GM12878 (cell line): ENCODE results near the gene NAT14. TPM values are rescaled to one million over a fixed set of nuclear protein-coding genes. Genes with fewer than 3 reads are reported as not detected.
A peak's percentile ranks its signal among the peaks of the same experiment; 100 is the strongest.

Source experiments
- BCL11A ChIP-seq: IDR thresholded peaks from 2 replicates; pipeline ENCODE4 v1.6.1; 2011; ENCODE audit warnings: low read depth, low read length
- CHD4 ChIP-seq: fragments of 200-600 bp; sonication (generic); IDR thresholded peaks from 2 replicates; pipeline ENCODE4 v1.6.1; 2016; ENCODE audit warnings: mild to moderate bottlenecking
- CREM ChIP-seq: IDR thresholded peaks from 2 replicates; pipeline ENCODE4 v1.6.1; 2014; ENCODE audit warnings: antibody characterized with exemption, low read depth
- EGR1 ChIP-seq, 2 experiments: IDR thresholded peaks; 1 replicate in 1 of 2; 2 replicates in 1 of 2; pipeline ENCODE4 v1.6.1; 2011 to 2012; ENCODE audit warnings: low read depth in 2 of 2, low read length in 2 of 2, borderline replicate concordance in 1 of 2, mild to moderate bottlenecking in 1 of 2, moderate library complexity in 1 of 2
- EP300 ChIP-seq, 2 experiments: fragments of 150-350 bp in 1 of 2; IDR thresholded peaks; 2 replicates each; pipeline ENCODE4 v1.6.1; 2011 to 2012; ENCODE audit warnings: low read depth in 2 of 2, low read length in 2 of 2, borderline replicate concordance in 1 of 2, improper control_type of control experiment in 1 of 2, inconsistent platforms in 1 of 2; ENCODE audit not compliant: control insufficient read depth in 1 of 2
- FOXK2 ChIP-seq: fragments of 450-650 bp; IDR thresholded peaks from 2 replicates; pipeline ENCODE4 v1.6.1; 2017; ENCODE audit warnings: mild to moderate bottlenecking, moderate library complexity
- GABPA ChIP-seq: IDR thresholded peaks from 2 replicates; pipeline ENCODE4 v1.6.1; 2014; ENCODE audit warnings: antibody characterized with exemption, low read depth, mild to moderate bottlenecking, inconsistent platforms
- HDAC6 ChIP-seq: fragments of 200-600 bp; sonication (generic); IDR thresholded peaks from one replicate; pipeline ENCODE4 v1.8.0; 2017; ENCODE audit warnings: antibody characterized with exemption; ENCODE audit not compliant: unreplicated experiment
- IKZF1 ChIP-seq: fragments of 450-650 bp; conservative IDR thresholded peaks from 2 replicates; pipeline ENCODE4 v1.6.1; 2017; ENCODE audit warnings: antibody characterized with exemption, mild to moderate bottlenecking
- IRF3 ChIP-seq: fragments of 450-650 bp; IDR thresholded peaks from 2 replicates; pipeline ENCODE4 v1.6.1; 2014; ENCODE audit warnings: mild to moderate bottlenecking
- NR2C1 ChIP-seq: fragments of 450-650 bp; IDR thresholded peaks from 2 replicates; pipeline ENCODE4 v1.6.1; 2017; ENCODE audit warnings: antibody characterized with exemption, mild to moderate bottlenecking, moderate library complexity
- NRF1 ChIP-seq: conservative IDR thresholded peaks from 2 replicates; pipeline ENCODE4 v1.6.1; 2011; ENCODE audit warnings: mild to moderate bottlenecking, low read depth, low read length, improper control_type of control experiment
- RB1 ChIP-seq: fragments of 450-650 bp; formaldehyde crosslinking; IDR thresholded peaks from 2 replicates; pipeline ENCODE4 v1.6.1; 2017; ENCODE audit warnings: mild to moderate bottlenecking, borderline replicate concordance
- RCOR1 ChIP-seq: conservative IDR thresholded peaks from 2 replicates; pipeline ENCODE4 v1.6.1; 2012; ENCODE audit warnings: low read depth, low read length, improper control_type of control experiment
- RELB ChIP-seq: fragments of 450-650 bp; IDR thresholded peaks from 2 replicates; pipeline ENCODE4 v1.6.1; 2017; ENCODE audit warnings: low read depth, mild to moderate bottlenecking, moderate library complexity
- SREBF2 ChIP-seq: IDR thresholded peaks from 2 replicates; pipeline ENCODE4 v1.6.1; 2012; ENCODE audit warnings: mild to moderate bottlenecking, low read length
- STAT3 ChIP-seq: IDR thresholded peaks from 2 replicates; pipeline ENCODE4 v1.6.1; 2011; ENCODE audit warnings: low read depth, low read length, improper control_type of control experiment
- TCF3 ChIP-seq: IDR thresholded peaks from 2 replicates; pipeline ENCODE4 v1.6.1; 2012; ENCODE audit warnings: low read depth, mild to moderate bottlenecking, low read length, borderline replicate concordance; ENCODE audit not compliant: insufficient read depth
- ZBTB4 ChIP-seq: fragments of 450-650 bp; formaldehyde crosslinking; IDR thresholded peaks from 2 replicates; pipeline ENCODE4 v1.4.0; 2022; ENCODE audit warnings: mild to moderate bottlenecking, moderate library complexity
- ZNF384 ChIP-seq: IDR thresholded peaks from 2 replicates; pipeline ENCODE4 v1.6.1; 2012; ENCODE audit warnings: low read depth, mild to moderate bottlenecking, low read length, improper control_type of control experiment, borderline replicate concordance
- ZZZ3 ChIP-seq: IDR thresholded peaks from 2 replicates; pipeline ENCODE4 v1.6.1; 2011; ENCODE audit warnings: low read depth; ENCODE audit not compliant: control insufficient read depth, insufficient read length
- polyA plus RNA-seq, 11 experiments: library from polyadenylated mRNA; depleted of rRNA in 4 of 11; unstranded in 6 of 11; stranded (reverse) in 5 of 11; fragments of >200 nt; fragmentation: Nextera tagmentation in 4 of 11; fragmentation: Illumina TruSeq in 1 of 11; extraction: Ambion mirVana in 4 of 11; extraction: Trizol in 1 of 11; gene quantifications; 1 replicate in 1 of 11; 2 replicates in 10 of 11; pipeline versions ENCODE4 v1.2.1 to v1.2.3, GENCODE V29; 2011 to 2016; ENCODE audit warnings: inconsistent platforms in 2 of 11, missing spikeins in 2 of 11, low read depth in 1 of 11
- total RNA-seq, 4 experiments: library from RNA; depleted of rRNA in 3 of 4; stranded (reverse); fragments of >200 nt in 3 of 4; fragmentation: Illumina TruSeq in 1 of 4; extraction: Trizol in 1 of 4; gene quantifications; 2 replicates each; pipeline versions ENCODE4 v1.2.1 to v1.2.3, GENCODE V29; 2013 to 2021

Gene NAT14
- total and polyA plus RNA-seq, 10 of the 15 experiments (the other 5 are each of a cell fraction or from before 2014, with no cell fraction given): 0.87 to 23.6 (median 9.7) TPM

- TF ChIP-seq ZNF384 (no peak), SREBF2 (no peak), FOXK2 (no peak), NRF1 (no peak), ZBTB4 (CRISPR knock-in tag) (no peak), EGR1 (IDR thresholded peaks at IDR 0.05; ENCODE audit: borderline replicate concordance in 1 of 2, low read depth in 2 of 2, low read length in 2 of 2) (peak in 1 of 2 experiments; percentile 59; a peak in 2 of 3 replicates), BCL11A (no peak), NR2C1 (no peak), GABPA (no peak), STAT3 (no peak), ZZZ3 (no peak), CHD4 (no peak), RB1 (peak; percentile 63; the same call in 1 of the 2 replicates), IRF3 (peak; percentile 97), RCOR1 (no peak), CREM (peak; percentile 75), IKZF1 (peak; percentile 35), RELB (0 out of 2 replicates have a peak, but pooled peaks have one; percentile 13), HDAC6 (no peak), EP300 (IDR thresholded peaks at IDR 0.05; ENCODE audit: borderline replicate concordance in 1 of 2, control insufficient read depth in 1 of 2, low read depth in 2 of 2, low read length in 2 of 2) (no peak), TCF3 (0 out of 2 replicates have a peak, but pooled peaks have one; percentile 8)
These were observed 23.6 kb upstream of the NAT14 start, which contains the start of gene ISOC2 (continued) for GRCh38 chr19:55461259-55461973.
